Kidney (tissue), 14 donors: ENCODE data around the gene GALNT9. TPM values are rescaled to one million over a fixed set of nuclear protein-coding genes. Genes with fewer than 3 reads are reported as not detected.
"Not testable (repeated sequence)": the region's sequence is repeated elsewhere in the genome, so short reads cannot be mapped to it uniquely, and the experiment has no call there.

Experiments used
- DNase-seq, 5 donors: peaks; one replicate each; pipeline ENCODE4 v3.0.0-alpha.2; 2013 to 2020
- FAIRE-seq: peaks from 2 replicates; lab custom pipeline; 2012; peaks lifted over from hg19 to GRCh38; lab: Jason Lieb, UNC
- H3K27ac ChIP-seq, 2 donors: one replicate each; pipeline ENCODE4 v1.7.0; 2013; ENCODE audit warnings: low read depth in 2 of 2, low read length in 2 of 2, inconsistent platforms in 1 of 2
- H3K27me3 ChIP-seq: one replicate; pipeline ENCODE4 v1.7.1; 2013; ENCODE audit warnings: low read length, inconsistent platforms; ENCODE audit not compliant: control insufficient read depth, insufficient read depth
- H3K36me3 ChIP-seq, 3 donors: one replicate each; pipeline versions ENCODE4 v1.7.0 to v1.7.1; 2013; ENCODE audit warnings: low read length in 3 of 3, control low read depth in 1 of 3, inconsistent platforms in 1 of 3; ENCODE audit not compliant: insufficient read depth in 3 of 3, control insufficient read depth in 2 of 3
- H3K4me1 ChIP-seq, 3 donors: one replicate each; pipeline versions ENCODE4 v1.7.0 to v1.7.1; 2013; ENCODE audit warnings: low read length in 3 of 3, inconsistent platforms in 1 of 3, low read depth in 1 of 3; ENCODE audit not compliant: control insufficient read depth in 2 of 3, insufficient read depth in 2 of 3
- H3K4me3 ChIP-seq, 3 donors: one replicate each; pipeline versions ENCODE4 v1.7.0 to v1.8.1; 2013; ENCODE audit warnings: low read length in 3 of 3, control low read depth in 1 of 3, inconsistent platforms in 1 of 3
- H3K9ac ChIP-seq, 3 donors: one replicate each; pipeline versions ENCODE4 v1.7.0 to v1.7.1; 2013; ENCODE audit warnings: low read length in 3 of 3, control low read depth in 1 of 3, inconsistent platforms in 1 of 3
- H3K9me3 ChIP-seq, 3 donors: one replicate each; pipeline versions ENCODE4 v1.7.0 to v1.7.1; 2013; ENCODE audit warnings: low read length in 3 of 3, control low read depth in 1 of 3, inconsistent platforms in 1 of 3; ENCODE audit not compliant: control insufficient read depth in 2 of 3, insufficient read depth in 1 of 3
- intact Hi-C: fragments of 100-400 bp; cut with DNase I; formaldehyde crosslinking; loops from one replicate; pipeline ENCODE4 v1.11.1; 2022
- polyA plus RNA-seq: library from polyadenylated mRNA; stranded (reverse); fragments of 350-450 nt; fragmentation: Illumina TruSeq; extraction: RNeasy Lipid Tissue Mini Kit (QIAGEN cat#74804); gene quantifications from one replicate; pipeline ENCODE4 v1.2.3, GENCODE V29; 2014; ENCODE audit warnings: low read depth, low replicate concordance; ENCODE audit not compliant: insufficient read depth
- total RNA-seq: library from RNA; stranded (reverse); fragmentation: NEBNext Ultra II Directional; extraction: Animal tissue kit (Norgen Biotek cat#: 25700); gene quantifications from one replicate; pipeline ENCODE4 v1.2.1, GENCODE V29; 2021
- TF ChIP-seq, protein P1 (sequence below): IDR thresholded peaks from 3 replicates; pipeline ENCODE4 v1.5.1; 2012; ENCODE audit warnings: mild to moderate bottlenecking, moderate library complexity, borderline replicate concordance; ENCODE audit not compliant: insufficient read depth; ENCODE audit errors: extremely low read depth
- donor health status: control.
- donor health status: control.
- donor health status: control.
- donor health status: control.
- donor health status: control.
- donor health status: DM: yes; HTN: yes; CAD: no.
- donor health status: Normal renal cell carcinoma (clear cell type).

Gene GALNT9
- total and polyA plus RNA-seq, 2 donors from 2014 or later: 4.8 to 20.7 TPM

DNA sequence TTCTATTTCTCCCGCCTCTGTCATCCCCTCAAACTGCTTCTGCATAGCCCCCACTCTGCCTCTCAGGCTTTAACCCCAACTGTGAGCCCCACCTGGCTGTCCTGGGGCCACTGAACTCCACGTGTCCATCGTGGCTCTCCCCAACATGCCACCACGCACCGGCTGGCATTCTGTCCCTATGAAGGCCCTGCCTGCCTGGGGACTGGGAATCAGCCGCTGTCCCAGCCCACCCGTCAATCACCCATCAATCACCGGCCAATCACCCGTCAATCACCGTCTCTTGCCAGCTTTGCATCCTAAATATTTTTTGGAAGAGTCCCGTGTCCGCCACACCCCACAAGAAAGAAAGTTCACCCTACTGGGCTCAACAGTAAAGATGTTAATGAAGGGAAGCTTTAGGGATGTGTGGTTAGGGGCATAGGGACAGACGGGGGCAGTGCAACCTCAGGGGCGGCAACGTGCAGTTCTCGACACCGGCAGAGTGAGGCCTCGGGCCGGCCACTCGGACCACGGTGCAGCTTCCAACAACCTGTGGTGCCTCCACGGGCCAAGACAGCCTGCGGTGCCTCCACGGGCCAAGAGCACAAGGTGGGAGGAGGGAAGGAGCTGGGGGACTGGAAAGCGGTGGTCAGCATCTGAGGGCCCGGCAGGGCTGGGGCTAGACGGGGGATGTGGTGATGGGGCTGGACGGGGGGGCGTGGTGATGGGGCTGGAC lies 85.6 kb downstream of the GALNT9 start:
- intact Hi-C loops: no loop called here
- Histone ChIP-seq H3K36me3 (no peaks in the 10 kb centered on the region), H3K9me3 (no peaks in the 10 kb centered on the region), H3K27ac (no peak overlapping the region), H3K9ac (no peak overlapping the region), H3K27me3 (peaks cover 3% of the 10 kb centered on the region), H3K4me3 (no peak overlapping the region), H3K4me1 (peaks cover 0 to 2% (median 0%) of the 10 kb centered on the region in 3 donors)
- DNase-seq (peak in 2 of 5 donors; percentile 45 to 64), FAIRE-seq (no peak)
- TF ChIP-seq, protein P1, sequence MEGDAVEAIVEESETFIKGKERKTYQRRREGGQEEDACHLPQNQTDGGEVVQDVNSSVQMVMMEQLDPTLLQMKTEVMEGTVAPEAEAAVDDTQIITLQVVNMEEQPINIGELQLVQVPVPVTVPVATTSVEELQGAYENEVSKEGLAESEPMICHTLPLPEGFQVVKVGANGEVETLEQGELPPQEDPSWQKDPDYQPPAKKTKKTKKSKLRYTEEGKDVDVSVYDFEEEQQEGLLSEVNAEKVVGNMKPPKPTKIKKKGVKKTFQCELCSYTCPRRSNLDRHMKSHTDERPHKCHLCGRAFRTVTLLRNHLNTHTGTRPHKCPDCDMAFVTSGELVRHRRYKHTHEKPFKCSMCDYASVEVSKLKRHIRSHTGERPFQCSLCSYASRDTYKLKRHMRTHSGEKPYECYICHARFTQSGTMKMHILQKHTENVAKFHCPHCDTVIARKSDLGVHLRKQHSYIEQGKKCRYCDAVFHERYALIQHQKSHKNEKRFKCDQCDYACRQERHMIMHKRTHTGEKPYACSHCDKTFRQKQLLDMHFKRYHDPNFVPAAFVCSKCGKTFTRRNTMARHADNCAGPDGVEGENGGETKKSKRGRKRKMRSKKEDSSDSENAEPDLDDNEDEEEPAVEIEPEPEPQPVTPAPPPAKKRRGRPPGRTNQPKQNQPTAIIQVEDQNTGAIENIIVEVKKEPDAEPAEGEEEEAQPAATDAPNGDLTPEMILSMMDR: no peak

DNA sequence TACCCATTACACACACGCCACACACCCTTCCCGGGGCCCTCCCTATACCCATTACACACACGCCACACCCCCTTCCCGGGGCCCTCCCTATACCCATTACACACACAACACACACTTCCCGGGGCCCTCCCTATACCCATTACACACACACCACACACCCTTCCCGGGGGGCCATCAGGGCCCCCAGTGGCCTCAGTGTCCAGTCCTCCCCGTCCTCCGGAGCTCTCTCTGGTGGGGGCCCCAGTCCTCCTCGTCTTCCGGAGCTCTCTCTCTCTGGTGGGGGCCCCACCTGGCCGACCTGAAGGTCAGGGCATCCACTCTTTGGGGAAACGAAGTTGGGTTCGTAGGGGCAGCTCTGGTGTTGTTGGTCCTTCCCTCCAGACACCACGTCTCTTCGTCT lies 86.2 kb downstream of the GALNT9 start:
- H3K27me3 ChIP-seq, FAIRE-seq, H3K4me1 ChIP-seq, H3K4me3 ChIP-seq, intact Hi-C loops, H3K36me3 ChIP-seq, H3K9me3 ChIP-seq, H3K27ac ChIP-seq, H3K9ac ChIP-seq: not testable (repeated sequence)
- DNase-seq: peak in 1 of 5 donors; percentile 51

DNA sequence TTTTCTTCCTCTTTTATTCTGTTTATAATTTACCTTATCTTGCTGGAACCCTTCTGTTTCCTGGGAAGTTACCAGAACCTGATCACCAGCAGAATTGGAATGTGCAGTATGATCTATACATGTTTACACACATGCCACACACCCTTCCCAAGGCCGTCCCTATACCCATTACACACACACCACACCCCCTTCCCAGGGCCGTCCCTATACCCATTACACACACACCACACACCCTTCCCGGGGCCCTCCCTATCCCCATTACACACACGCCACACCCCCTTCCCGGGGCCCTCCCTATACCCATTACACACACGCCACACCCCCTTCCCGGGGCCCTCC lies 88.8 kb downstream of the GALNT9 start:
- H3K9me3 ChIP-seq, H3K27ac ChIP-seq, H3K4me1 ChIP-seq, DNase-seq, H3K9ac ChIP-seq, H3K27me3 ChIP-seq, H3K4me3 ChIP-seq, intact Hi-C loops, FAIRE-seq, H3K36me3 ChIP-seq: not testable (repeated sequence)

DNA sequence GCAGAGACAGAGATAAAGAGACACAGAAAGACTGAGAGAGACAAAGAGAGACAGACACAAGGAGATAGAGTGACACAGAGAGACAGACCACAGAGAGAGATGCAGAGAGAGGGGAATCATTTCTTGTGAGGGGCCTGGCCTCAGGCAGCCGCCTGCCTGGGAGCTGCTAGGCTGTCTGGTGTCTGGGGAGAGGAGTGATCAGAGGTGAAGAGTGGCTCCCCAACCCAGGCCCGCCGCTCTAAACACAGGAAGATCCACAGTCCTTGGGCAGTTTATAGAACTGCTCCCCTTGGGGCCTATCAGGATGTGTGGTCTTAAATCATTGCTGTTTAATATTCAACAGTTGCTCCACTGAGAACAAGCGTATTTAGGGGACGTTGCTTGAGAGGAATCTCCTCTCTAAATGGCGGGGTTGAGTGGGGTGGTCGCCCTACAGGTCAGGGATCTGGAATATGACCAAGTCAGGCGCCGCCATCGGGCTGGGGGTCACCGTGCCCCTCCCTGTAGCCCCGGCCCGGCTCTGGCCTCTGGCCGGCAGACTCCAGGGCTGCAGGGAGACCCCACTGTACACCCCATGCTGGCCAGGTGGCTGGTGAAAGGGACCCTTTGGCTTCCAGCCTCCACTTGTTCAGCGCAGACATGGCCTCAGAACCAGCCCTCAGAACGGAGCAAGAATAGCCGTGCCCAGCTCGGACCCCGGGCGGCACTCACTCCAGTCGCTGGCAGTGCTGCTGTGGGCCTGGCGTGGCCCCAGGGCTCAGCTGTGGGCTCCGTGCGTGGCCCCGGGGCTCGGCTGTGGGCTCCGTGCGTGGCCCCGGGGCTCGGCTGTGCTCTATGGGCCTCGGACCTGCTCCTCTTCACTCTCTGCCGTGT lies 89.4 kb downstream of the GALNT9 start:
- intact Hi-C loops: no loop called here
- Histone ChIP-seq H3K36me3 (no peaks in the 10 kb centered on the region), H3K4me3 (no peak overlapping the region), H3K4me1 (peaks cover 0 to 2% (median 2%) of the 10 kb centered on the region in 3 donors), H3K9me3 (no peaks in the 10 kb centered on the region), H3K27ac (no peak overlapping the region), H3K27me3 (peaks cover 3% of the 10 kb centered on the region), H3K9ac (no peak overlapping the region)
- TF ChIP-seq, protein P1: no peak
- FAIRE-seq (no peak), DNase-seq (peak in 2 of 5 donors; percentile 52 to 54)
